ENCODE results near the gene SLC66A2.
"Not testable (repeated sequence)": the region's sequence is repeated elsewhere in the genome, so short reads cannot be mapped to it uniquely, and the experiment has no call there.

Gene SLC66A2

DNA sequence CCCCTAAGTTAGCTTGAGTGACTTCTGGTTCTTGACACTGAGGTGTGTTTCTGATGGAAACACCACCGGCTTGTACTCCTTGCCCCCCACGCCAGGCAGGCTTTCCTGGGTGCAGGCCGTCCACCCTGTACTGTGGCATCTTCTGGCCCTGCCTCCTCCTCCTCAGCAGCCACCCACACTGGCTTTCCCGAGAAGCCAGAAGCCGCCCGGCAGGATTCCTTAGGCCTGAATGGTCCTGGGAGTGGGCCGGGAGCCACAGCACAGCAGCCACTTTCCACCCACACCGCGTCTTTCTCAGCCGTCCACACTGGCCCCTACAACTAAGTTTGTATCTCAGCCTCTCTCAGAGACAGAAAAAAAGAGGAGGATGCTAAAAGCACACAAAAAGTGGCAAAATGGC lies 10.9 kb upstream of the SLC66A2 start:
- TF ChIP-seq PPARA (CRISPR knock-in tag; IDR thresholded peaks at IDR 0.05; ENCODE audit: borderline replicate concordance) = no peak
- TF ChIP-seq TCF4 (CRISPR knock-in tag; IDR thresholded peaks at IDR 0.05; ENCODE audit: borderline replicate concordance) = no peak
- TF ChIP-seq GLIS3 (CRISPR knock-in tag; IDR thresholded peaks at IDR 0.05) = no peak
- no peak for TF ChIP-seq BACH2 (CRISPR knock-in tag; IDR thresholded peaks at IDR 0.05; ENCODE audit: borderline replicate concordance)
- TF ChIP-seq, protein P1, sequence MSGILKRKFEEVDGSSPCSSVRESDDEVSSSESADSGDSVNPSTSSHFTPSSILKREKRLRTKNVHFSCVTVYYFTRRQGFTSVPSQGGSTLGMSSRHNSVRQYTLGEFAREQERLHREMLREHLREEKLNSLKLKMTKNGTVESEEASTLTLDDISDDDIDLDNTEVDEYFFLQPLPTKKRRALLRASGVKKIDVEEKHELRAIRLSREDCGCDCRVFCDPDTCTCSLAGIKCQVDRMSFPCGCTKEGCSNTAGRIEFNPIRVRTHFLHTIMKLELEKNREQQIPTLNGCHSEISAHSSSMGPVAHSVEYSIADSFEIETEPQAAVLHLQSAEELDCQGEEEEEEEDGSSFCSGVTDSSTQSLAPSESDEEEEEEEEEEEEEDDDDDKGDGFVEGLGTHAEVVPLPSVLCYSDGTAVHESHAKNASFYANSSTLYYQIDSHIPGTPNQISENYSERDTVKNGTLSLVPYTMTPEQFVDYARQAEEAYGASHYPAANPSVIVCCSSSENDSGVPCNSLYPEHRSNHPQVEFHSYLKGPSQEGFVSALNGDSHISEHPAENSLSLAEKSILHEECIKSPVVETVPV (CRISPR knock-in tag; IDR thresholded peaks at IDR 0.05) = no peak
- no peak for TF ChIP-seq RARB (CRISPR knock-in tag; IDR thresholded peaks at IDR 0.05)
- no peak for TF ChIP-seq ISL1 (CRISPR knock-in tag; IDR thresholded peaks at IDR 0.05)
- TF ChIP-seq, protein P2, sequence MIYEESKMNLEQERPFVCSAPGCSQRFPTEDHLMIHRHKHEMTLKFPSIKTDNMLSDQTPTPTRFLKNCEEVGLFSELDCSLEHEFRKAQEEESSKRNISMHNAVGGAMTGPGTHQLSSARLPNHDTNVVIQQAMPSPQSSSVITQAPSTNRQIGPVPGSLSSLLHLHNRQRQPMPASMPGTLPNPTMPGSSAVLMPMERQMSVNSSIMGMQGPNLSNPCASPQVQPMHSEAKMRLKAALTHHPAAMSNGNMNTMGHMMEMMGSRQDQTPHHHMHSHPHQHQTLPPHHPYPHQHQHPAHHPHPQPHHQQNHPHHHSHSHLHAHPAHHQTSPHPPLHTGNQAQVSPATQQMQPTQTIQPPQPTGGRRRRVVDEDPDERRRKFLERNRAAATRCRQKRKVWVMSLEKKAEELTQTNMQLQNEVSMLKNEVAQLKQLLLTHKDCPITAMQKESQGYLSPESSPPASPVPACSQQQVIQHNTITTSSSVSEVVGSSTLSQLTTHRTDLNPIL (CRISPR knock-in tag; IDR thresholded peaks at IDR 0.05; ENCODE audit: low read depth) = no peak
- TF ChIP-seq, protein P3, sequence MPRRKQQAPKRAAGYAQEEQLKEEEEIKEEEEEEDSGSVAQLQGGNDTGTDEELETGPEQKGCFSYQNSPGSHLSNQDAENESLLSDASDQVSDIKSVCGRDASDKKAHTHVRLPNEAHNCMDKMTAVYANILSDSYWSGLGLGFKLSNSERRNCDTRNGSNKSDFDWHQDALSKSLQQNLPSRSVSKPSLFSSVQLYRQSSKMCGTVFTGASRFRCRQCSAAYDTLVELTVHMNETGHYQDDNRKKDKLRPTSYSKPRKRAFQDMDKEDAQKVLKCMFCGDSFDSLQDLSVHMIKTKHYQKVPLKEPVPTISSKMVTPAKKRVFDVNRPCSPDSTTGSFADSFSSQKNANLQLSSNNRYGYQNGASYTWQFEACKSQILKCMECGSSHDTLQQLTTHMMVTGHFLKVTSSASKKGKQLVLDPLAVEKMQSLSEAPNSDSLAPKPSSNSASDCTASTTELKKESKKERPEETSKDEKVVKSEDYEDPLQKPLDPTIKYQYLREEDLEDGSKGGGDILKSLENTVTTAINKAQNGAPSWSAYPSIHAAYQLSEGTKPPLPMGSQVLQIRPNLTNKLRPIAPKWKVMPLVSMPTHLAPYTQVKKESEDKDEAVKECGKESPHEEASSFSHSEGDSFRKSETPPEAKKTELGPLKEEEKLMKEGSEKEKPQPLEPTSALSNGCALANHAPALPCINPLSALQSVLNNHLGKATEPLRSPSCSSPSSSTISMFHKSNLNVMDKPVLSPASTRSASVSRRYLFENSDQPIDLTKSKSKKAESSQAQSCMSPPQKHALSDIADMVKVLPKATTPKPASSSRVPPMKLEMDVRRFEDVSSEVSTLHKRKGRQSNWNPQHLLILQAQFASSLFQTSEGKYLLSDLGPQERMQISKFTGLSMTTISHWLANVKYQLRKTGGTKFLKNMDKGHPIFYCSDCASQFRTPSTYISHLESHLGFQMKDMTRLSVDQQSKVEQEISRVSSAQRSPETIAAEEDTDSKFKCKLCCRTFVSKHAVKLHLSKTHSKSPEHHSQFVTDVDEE (CRISPR knock-in tag; IDR thresholded peaks at IDR 0.05) = no peak
- TF ChIP-seq TOX (CRISPR knock-in tag; IDR thresholded peaks at IDR 0.05; ENCODE audit: borderline replicate concordance) = no peak
- TF ChIP-seq ZNF70 (CRISPR knock-in tag; IDR thresholded peaks at IDR 0.05) = no peak
- no peak for TF ChIP-seq ZNF8 (CRISPR knock-in tag; IDR thresholded peaks at IDR 0.05)
- ATAC-seq = no peak

DNA sequence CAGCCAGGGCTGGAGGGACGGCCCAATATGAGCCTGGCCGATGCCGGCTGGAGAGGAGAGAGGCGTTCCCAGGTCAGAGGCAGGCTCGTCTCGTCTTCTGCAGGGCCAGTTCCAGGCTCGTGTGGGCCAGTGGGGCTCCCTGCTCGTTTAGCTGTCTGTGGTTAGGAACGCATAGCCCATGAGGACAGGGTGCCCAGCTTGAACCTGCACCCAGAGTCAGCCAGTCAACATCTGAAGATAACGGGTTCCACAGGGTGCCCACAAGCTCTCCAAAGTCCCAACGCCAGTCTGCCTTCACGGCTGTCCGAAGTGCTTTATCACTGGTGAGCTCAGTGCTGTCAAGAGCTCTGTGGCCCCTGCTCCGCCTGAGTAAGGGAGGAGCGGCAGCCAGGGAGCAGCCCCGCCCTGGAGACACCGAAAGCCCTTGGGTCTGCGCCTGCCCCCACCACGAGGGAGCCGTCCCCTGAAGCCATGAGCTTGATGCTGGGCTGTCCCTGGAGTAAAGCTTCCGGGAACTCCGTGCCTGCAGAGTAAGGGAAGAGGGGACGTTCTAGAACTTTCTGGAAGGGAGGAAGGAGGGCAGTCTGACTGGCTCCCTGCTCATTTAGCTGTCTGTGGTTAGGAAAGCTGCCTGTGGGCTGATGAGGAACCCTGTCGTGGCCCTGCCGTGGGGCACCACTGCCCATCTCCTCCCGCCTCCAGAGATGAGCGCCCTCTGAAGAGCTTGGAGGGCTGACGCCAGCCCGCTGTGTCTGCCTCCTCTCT lies 10.3 kb upstream of the SLC66A2 start:
- no peak for ATAC-seq
- TF ChIP-seq ZC3H10 (CRISPR knock-in tag; IDR thresholded peaks at IDR 0.05) (no peak), TOX (CRISPR knock-in tag; IDR thresholded peaks at IDR 0.05; ENCODE audit: borderline replicate concordance) (no peak), TCF4 (CRISPR knock-in tag; IDR thresholded peaks at IDR 0.05; ENCODE audit: borderline replicate concordance) (no peak)
- TF ChIP-seq, protein P2 (CRISPR knock-in tag; IDR thresholded peaks at IDR 0.05; ENCODE audit: low read depth) = no peak

DNA sequence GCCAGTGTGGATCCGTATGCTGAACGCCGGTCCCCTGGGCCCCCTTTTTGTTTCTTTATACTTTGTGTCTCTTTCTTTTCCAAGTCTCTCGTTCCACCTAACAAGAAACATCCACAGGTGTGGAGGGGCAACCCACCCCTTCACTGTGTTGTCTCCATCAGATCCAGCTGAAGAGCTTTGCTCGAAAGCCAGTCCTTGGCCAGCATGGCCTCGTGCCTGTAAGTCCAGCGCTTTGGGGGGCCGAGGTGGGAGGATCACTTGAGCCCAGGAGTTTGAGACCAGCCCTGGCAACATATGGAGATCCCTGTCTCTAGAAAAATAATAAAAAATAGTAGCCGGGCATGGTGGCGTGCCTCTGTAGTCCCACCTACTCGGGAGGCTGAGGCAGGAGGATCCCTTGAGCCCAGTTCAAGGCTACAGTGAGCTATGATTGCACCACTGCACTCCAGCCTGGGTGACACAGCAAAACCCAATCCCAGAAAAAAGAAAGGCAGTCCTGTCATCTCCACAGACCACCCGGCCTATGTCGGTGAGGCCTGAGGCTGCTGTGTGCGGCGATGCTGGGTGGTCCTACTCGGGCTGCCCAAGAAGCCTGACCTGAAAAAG lies 9.6 kb upstream of the SLC66A2 start:
- TF ChIP-seq TCF4 (CRISPR knock-in tag; IDR thresholded peaks at IDR 0.05; ENCODE audit: borderline replicate concordance) (no peak), BACH2 (CRISPR knock-in tag; IDR thresholded peaks at IDR 0.05; ENCODE audit: borderline replicate concordance) (no peak), ZC3H10 (CRISPR knock-in tag; IDR thresholded peaks at IDR 0.05) (no peak), ISL1 (CRISPR knock-in tag; IDR thresholded peaks at IDR 0.05) (no peak), GLIS3 (CRISPR knock-in tag; IDR thresholded peaks at IDR 0.05) (no peak), SNAI2 (CRISPR knock-in tag; IDR thresholded peaks at IDR 0.05) (no peak), TOX (CRISPR knock-in tag; IDR thresholded peaks at IDR 0.05; ENCODE audit: borderline replicate concordance) (no peak)
- TF ChIP-seq, protein P2 (CRISPR knock-in tag; IDR thresholded peaks at IDR 0.05; ENCODE audit: low read depth) = no peak
- TF ChIP-seq, protein P3 (CRISPR knock-in tag; IDR thresholded peaks at IDR 0.05) = no peak
- no peak for ATAC-seq

DNA sequence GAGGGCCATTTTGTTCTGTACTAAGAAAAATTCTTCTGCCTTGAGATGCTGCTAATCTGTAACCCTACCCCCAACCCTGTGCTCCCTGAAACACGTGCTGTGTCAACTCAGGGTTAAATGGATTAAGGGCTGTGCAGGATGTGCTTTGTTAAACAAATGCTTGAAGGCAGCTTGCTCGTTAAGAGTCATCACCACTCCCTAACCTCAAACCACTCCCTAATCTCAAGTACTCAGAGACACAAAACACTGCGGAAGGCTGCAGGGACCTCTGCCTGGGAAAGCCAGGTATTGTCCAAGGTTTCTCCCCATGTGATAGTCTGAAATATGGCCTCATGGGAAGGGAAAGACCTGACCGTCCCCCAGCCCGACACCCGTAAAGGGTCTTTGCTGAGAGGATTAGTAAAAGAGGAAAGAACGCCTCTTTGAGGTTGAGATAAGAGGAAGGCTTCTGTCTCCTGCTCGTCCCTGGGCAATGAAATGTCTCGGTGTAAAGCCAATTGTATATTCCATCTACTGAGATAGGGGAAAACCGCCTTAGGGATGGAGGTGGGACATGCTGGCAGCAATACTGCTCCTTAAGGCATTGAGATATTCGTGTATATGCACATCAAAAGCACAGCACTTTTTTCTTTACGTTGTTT lies 8.8 kb upstream of the SLC66A2 start:
- not testable (repeated sequence) for ATAC-seq

Data from SK-N-SH treated with all-trans-retinoic acid at 6 μM for 48 hours (cell line).